Activated effector memory CD4-positive, alpha-beta T cell treated with Interleukin-2 at 50 U/mL for 16 hours (primary cell): ENCODE data around the gene SERPINB6.

Experiments
- DNase-seq: peaks from one replicate; pipeline ENCODE4 v3.0.0-alpha.2; 2020

Gene SERPINB6

DNA sequence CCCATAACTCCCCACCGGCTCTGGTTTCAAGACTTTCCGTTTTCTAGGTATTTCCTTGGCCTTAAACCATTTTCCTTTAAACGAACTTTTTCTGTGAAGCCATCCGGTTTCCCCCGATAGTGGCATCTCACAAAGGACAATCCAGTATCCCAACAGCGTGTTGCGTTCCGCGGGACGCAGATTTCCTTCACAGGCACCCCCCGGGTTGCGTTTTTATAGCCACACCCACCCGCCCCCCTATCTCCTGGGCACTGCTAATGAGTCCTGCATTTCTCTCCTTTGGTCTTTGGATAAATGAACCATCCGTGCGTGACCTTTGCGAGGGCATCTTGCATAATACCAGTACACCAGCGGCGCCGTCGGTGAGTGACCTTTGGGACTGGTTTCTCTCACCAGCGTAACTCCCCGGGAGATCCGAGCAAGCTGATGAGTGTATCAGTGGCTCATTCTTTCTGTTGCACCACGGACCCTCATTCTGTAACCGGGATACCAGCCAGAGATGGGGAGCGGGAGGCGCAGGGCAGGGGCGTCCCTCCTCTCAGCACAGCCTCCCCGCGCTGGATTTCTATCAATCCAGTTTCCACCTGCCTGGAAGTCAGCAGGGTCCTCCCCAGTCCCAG, 27.7 kb upstream of the SERPINB6 start:
- no peak for DNase-seq

DNA sequence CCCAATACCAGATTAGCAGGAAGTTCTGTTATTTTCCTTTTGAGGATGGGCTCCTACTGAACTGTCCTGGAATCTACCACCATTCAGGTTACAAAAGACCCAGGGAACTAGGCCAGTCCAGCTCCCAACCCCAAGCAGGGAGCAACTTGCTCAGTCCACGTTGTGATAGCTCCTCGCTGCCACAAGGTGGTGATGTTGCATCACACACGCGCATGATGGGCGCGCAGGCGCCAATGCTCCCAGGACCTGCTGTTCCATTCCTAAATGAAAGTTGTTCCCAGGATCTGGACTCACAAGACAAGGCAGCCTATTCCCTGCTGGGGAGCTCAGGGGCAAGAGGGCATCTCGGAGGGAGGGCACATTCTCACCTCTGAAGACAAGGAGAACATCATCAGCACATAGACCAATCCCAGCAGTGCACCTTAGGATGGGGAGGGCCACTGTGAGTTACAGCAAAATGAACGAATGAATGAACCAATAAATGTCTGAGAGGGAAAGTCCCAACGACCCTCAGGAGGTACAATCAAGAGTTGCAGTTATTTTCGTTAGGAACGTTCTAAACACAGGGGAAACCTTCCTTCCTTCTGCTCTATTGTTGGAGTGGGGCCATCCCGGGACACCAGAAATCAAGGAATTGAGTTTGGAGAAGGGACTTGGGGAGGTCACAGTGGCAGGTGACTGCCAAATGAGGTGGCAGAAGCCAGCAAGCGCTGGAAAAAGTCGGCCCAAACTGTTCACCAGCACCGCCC, 27.1 kb upstream of the SERPINB6 start:
- DNase-seq, result peak; percentile 44

DNA sequence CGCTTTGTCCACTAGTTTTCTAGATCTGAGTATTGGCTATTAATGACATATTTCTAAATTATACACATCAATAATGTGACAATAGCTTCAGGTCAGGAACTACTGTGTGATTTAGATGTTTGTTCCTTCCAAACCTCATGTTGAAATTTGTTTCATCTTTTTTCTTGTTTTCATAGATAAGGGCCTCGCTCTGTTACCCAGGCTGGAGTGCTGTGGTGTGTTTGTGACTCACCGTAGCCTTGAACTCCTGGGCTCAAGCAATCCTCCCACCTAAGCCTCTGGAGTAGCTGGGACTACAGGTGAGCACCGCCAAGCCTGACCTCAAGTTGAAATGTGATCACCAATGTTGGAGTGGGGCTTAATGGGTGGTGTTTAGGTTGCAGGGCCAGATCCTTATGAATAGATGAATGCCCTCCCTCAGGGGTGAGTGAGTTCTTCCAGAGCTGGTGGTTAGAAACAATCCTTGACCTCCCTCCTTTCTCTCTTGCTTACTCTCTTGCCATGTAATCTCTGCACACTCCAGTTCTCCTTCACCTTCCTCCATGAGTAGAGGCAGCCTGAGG, 22.5 kb upstream of the SERPINB6 start:
- no peak for DNase-seq

DNA sequence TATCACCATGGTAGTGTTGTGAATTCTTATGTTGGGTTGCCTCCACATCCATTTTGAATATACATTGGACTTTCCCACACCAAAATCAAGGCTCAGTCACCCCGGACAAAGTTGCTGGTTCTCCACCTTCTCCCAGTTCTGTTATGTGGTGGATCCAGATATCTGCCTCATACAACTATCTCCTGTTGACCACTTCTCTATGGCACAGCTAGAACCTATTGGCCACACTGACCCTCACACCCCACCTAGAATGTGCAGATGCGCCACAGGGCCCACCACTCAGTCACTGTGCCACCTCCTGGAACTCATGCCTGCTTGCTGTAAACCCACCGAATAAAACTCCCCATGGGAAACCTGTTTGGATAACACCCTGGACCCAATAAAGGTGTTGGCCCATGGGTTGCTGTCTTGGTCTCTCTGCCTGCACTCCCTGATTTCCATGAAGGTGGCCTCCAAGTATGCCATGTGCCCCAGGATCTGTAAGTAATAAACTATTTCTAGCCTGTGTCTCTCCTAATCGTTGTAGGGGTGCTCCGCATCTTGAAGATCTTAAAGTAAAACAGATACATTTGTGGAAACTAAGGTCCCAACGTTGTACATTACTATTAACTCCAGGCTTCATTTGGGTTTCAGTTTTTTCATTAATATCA, 21.1 kb upstream of the SERPINB6 start:
- DNase-seq, result no peak

DNA sequence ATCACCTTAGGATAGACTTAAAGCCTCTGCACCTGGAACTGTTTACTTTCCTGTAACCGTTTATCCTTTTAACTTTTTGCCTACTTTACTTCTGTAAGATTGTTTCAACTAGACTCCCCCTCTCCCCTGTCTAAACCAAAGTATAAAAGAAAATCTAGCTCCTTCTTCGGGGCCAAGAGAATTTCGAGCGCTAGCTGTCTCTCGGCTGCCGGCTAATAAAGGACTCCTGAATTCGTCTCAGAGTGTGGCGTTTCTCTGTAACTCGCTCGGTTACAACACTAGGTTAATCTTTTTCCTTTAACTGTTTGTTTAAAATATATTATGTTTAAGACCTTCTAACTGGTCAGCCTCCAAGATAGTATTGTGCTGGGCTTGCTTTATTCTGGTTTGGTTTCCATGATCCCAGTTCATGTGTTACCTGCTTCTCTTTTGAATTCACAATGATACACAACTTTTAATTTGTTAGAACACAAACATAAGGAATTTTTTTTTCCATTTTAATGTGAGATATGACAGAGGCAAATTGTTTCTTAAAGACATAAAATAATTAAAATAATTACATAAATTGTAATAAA, 19.7 kb upstream of the SERPINB6 start:
- DNase-seq, result no peak

DNA sequence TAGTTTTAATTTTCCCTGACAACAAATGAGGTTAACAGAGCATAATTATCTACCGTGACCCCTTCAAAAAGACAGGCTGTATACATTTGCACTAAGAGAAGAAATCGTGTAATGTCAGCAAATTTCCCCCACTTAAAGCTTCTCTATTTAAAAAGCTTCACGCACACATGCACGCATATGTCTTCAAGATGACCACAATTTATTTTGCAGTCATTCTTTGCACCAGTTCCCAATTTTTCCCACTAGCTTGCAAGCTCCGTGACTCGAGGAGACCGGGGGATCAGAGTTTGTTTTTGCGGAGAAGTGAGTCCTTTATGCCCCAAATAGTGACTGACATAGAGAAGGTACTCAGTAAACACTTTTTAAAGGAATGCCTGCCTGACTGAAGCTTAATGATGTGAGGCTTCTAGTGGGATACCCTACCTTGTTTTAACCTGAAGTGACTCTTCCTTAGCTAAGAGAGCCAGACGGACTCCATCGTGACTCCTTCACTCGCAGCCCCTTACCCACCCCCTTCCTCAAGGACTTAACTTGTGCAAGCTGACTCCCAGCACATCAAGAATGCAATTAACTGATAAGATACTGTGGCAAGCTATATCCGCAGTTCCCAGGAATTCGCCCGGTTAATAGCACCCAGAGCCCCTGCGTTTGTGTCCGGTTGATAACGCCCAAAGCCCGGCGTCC, 19.0 kb upstream of the SERPINB6 start:
- no peak for DNase-seq

DNA sequence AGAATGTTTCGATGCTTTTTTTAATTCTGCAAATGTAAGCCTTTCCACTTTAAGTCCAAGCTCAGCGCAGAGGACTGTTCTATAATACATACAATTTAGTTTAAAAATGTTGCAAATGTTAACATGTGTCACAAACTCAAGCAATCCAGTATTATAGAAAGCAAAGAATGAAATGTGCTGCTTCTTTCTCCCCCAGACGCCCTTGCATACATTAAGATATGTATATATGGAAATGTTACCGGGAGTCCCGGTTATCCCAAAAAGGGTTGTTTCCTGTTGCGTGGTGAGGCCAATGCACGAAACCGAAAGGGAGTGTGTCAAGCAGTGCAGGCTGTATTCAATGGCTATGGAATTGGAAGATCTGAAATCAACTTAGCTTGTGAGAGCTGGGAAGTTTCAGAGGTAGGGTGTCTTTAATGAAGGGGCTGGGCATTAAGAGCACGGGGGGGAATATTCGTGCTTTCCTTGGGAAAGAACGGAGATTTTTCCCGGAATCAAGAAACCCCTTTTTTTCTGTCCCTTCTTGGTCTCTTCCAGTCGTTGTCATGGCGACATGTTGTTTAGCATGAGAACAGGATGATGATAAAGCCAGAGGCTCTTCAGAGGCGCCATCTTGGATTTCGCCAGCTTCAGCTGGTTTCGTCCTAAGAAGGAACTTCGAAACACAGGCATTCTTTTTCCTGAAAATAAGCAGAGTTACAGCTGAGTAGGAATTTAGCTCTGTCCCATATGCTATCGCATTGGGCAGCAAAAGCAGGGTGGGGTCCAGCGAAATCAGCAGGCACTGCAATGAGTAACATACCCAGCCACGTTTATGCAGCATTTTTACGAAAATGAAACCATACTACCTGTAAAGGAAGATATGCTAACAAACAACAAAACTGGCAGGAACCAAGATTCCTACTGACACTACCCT, 18.2 kb upstream of the SERPINB6 start:
- DNase-seq, result peak; percentile 66

DNA sequence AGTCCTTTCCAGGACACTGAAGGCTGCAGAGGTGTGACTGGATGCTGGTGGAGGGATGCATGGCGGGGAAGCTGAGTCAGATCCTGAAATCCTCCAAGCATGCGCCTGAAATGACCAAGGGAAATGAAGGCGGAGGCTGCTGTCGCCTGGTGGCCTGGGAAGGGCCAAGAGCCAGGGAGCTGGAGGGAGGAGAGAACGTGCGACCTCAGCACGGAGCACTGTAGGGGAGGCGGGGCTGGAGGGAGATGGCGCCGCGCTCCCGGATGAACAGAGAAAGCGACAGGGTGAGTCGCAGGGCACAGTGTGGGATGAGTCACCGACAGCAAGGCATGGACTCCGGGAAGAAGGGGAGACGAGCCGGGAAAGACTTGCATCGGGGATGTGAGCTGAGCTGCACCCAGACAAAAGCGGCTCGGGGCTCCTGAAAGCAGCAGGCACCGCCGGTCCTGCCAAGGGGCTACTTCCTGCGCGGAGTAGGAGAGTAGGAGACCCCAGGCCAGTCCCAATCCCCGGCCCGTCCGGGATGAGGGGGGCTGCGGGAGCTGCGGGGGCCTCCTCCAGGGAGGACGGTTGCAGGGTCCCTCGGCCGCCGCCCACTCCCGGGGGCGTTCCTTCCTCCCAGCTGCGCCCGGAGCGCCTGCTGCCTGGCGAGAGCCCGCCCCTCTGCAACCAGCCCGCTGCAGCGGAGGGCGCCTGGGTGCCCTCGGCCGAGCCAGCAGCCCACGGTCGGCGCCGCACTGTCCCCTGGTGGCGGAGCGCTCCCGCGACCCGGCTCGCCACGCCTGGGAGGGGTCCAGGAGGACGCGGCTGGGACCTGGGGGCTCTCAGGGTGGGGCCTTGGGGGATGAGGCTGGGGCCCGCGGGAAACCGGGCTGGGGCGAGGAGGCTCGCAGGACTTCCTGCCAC, 17.3 kb upstream of the SERPINB6 start:
- peak; percentile 72 for DNase-seq

DNA sequence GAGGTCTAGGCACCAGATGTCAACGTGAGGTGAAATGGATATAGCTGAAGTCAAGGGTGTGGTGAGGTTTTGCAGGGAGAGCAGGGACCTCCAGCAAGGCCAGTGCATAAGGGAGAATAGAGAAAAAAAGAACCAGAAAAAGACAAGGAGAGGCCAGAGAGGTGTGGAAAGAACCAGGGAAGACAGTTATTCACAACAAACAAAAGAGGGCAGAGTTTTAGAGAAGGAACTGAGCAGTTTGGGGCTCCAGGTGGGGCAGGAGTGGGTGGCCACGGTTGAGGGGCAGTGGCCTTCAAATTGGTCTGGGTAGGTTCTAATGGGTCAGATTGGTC, 16.7 kb upstream of the SERPINB6 start:
- no peak for DNase-seq

DNA sequence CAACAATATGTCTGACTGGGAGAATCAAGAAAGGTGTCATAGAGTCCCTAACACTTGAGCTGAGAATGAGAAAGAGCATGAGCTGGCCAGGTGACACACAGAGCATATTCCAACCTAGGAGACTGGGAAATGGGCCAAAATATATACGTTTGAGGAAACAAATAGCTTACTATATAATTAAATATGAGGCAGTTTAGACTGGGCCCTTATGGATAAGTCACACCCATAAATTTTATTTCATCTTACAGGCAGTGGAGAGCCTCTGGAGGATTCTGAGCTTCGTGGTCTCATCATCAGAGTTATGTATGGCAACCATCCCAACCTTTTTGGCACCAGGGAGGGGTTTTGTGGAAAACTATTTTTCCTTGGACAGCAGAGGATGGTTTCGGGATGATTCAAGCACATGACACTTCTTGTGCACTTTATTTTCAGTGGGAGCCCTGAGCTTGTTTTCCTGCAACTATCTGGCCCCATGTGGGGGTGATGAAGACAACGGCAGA, 15.4 kb upstream of the SERPINB6 start:
- DNase-seq, result no peak

DNA sequence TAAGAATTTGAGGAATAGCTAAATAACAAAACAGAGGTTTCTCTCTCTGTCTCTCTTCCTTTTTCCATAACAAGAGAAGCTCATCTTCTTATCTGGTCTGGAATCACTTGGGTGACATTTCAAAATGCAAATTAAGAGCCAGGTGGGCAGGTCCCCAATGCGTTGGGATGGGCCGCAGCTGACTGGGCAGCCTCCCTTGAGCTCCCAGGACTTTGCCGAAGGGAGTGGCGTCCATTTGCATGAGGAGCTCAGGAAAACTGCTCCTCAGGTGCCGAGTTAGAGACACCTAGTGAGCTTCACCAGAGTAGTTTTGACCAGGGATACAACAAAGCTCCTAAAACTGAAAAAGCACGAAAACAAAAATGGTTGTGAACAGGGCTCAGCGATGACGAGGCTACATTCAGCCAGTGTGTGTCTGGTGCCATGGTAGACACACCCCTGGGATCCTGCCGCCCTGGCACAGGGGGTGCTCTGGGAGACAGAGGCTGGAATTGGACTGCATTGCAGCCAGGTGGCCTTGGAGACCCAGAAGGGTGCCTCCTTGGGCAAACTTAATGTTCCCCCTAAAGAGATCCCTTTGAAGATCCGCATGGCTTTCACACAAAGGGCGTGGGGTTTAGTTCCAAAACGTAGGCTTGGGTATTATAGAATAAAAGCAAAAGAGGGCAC, 13.5 kb upstream of the SERPINB6 start:
- no peak for DNase-seq

DNA sequence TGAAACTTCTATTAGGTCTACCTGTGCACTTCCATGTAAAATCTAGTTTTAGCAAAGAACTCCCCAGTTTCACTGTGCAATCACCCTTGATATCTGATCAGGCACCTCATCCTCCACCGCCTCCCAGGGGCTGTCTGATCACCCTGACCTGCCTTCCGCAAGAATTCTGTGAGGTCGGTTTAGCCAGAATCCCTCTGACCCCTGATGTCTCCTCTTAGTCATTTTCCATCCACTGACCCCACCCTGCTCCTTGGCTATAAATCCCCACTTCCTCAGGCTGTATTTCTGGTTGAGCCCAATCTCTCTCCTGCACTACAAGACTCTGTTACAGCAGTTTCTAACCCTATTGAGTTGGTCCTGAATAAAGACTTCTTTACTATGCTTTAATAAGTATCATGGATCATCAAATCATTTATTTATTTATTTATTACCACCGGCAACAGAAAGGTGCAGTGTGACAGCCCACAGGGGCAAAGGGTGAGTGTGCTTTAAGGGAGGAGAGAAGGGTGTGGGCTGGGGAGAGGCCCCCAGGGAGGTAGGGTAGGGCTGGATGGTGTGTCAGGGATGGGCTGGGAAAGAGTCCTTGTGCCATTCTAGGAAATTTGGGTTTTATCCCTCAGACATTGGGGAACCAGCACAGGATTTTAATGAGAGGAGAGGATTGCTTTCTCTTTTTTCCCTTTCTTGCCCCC, 11.2 kb upstream of the SERPINB6 start:
- DNase-seq, result no peak

DNA sequence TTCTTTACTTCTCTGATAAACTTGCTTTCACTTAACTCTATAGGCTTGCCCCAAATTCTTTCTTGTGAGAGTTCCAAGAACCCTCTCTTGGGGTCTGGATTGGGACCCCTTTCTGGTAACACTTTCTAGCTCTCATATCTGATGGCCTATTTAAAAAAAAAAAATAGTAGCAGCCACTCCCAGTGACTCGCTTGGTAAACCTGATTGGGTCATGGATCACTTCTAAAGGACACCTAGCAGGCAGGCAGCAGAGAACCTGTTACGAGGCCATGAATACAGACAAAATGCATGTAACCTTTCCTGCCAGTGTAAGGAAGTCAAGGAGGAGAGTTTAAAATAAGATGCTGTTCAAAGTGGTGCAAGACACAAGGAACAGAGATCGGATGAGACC, 9.1 kb upstream of the SERPINB6 start:
- no peak for DNase-seq

DNA sequence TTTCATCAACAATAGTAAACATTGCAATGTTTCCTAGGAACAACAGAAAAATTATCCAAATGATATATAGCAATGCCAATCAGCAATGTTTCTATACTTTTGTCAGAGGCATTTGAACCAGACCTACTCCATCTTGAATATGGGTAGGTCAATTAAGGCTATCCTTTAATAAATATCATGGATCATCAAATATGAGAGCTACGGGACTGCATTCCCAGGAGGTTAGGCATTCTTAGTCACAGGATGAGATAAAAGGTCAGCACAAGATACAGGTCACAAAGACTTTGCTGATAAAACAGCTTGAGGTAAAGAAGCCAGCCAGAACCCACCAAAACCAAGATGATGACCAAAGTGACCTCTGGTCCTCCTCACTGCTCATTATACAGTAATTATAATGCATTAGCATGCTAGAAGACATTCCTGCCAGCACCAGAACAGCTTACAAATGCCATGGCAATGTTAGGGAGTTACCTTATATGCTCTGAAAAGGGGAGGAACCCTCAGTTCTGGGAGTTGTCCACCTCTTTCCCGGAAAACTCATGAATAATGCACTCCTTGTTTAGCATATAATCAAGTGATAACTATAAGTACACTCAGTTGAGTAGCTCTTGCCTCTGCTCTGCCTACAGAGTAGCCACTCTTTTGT, 8.6 kb upstream of the SERPINB6 start:
- DNase-seq, result no peak

DNA sequence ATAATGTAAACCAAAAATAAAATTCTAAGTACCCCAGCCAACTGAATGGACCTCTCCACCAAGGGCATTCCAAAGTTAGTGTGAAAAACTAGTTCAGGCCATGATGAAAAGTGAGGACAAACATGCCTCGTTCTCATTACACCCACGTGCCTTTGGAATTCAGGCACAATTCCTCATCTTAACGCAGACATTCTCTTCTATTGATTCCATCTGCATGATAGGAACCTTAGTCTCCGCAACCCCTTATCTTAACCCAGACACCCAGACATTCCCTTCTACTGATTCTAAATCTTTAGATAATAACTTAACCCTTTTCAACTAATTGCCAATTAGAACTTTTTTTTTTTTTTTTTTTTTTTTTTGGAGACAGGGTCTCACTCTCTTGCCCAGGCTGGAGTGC, 7.6 kb upstream of the SERPINB6 start:
- DNase-seq, result no peak

DNA sequence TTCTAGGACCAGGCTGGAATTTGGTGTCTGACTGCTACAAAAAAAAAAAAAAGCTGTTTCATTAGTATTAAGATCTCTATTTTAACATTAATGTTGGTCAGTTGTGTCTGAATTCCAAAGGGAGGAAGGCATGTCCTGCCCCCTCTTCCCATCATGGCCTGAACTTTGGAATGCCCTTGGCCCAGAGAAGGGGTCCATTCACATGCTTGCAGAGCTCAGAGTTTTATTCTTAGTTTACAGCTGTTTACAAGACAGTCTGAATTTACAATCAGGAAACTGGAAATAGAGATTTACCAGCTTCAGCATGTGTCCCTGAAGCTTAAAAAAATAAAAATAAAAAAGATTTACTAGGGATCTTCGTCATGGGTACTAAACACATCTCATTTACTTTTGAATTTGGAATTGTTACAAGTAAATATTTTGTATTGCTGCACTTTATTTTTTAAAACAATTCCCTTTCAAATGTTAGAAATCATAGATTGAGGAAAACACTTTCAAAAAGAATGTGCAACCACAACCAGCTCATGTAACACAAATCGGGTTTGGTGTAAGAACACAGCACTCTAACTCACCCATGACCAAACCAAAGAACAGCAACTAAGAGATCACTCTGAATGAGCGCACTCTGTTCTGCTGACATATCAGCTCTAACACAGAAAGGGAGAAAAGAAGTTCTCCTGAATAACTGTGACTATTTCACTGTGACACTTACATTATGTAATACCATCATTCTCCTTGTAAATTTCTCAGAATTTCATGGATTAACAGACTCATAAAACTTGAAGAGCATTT, 6.6 kb upstream of the SERPINB6 start:
- DNase-seq, result no peak

DNA sequence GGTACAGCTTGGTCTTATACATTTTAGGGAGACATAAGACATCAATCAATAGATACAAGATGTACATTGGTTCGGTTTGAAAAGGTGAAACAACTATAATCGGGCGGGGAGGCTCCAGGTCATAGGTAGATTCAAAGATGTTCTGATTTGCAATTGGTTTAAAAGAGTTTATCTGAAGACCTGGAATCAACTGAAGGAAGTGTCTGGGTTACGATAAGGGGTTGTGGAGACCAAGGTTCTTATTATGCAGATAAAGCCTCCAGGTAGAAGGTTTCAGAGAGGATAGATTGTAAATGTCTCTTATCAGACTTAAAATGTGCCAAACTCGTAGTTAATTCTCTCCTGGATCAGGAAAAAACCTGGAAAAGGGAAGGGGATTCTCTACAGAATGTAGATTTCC, 5.9 kb upstream of the SERPINB6 start:
- DNase-seq, result no peak

DNA sequence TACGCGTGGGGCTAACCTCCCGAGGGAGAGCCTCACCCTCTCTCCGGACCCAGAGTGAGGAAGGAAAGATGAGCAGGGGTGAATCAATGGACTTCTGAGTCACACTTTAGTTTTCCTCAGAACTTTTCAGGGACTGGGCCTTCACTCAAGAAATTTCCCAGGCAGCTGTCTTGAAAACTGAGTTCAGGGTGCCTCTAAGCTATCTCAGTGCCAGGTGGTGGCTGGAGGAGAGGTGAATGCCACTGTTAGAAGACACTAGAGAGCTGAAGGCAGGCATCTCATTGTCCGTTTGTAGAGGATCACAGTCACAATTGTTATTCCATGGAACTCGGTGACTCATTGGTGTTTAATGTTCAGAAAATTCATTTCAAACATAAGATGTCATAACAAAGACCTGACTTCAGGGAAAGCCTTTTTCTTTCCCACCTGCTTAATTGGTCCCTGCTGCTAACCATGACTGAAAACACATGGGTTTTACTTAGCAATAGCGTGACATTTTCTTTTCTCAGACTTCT, 5.3 kb upstream of the SERPINB6 start:
- DNase-seq, result no peak
